K562 (cell line): ENCODE data around the gene FOS. TPM values are rescaled to one million over a fixed set of nuclear protein-coding genes. Genes with fewer than 3 reads are reported as not detected.

ENCODE experiments used
- ATAC-seq: fragments of 200-7000 bp; cut with Tn5 transposase; 3 replicates; pipeline ENCODE4 v1.9.1; 2020; ENCODE audit warnings: moderate library complexity
- BruUV-seq: library from RNA; stranded (reverse); fragments of 400-500 nt; replicated peaks from 2 replicates; lab custom pipeline; 2021; lab: Mats Ljungman, UMichigan
- CTCF ChIA-PET: fragments of 300-600 bp; formaldehyde crosslinking; extraction: SDS; loops from one replicate; lab custom pipeline; 2021; ENCODE audit warnings: low intra/inter-chr PET ratio; lab: Yijun Ruan, JAX
- POLR2A ChIA-PET: fragments of 300-600, 350-650 bp; sonication (Branson Sonifier 250); formaldehyde crosslinking; extraction: SDS; loops from one replicate; lab custom pipeline; 2021; ENCODE audit warnings: antibody characterized with exemption, inconsistent platforms; lab: Yijun Ruan, JAX
- DNase-seq, 4 experiments: peaks; one replicate each; pipeline versions ENCODE4 v3.0.0 to v3.0.0-alpha.2; 2011 to 2018; ENCODE audit warnings: low spot score in 3 of 4, mixed read lengths in 3 of 4; ENCODE audit errors: extremely low read depth in 1 of 4
- FAIRE-seq: peaks from 2 replicates; lab custom pipeline; 2011; peaks lifted over from hg19 to GRCh38; lab: Jason Lieb, UNC
- H2AFZ ChIP-seq: 2 replicates; pipeline ENCODE4 v1.6.0; 2011; ENCODE audit warnings: low read depth, low read length, control low read depth, inconsistent platforms
- H3K27ac ChIP-seq: fragments of 200-600 bp; 3 replicates; pipeline ENCODE4 v1.8.0; 2011; ENCODE audit warnings: low read depth, mild to moderate bottlenecking, control low read depth, inconsistent platforms, low read length, moderate library complexity, mixed read lengths; ENCODE audit errors: extremely low read depth
- H3K27me3 ChIP-seq, 2 experiments: fragments of 300-600 bp in 1 of 2; 2 replicates in 1 of 2; 3 replicates in 1 of 2; pipeline versions ENCODE4 v1.6.0 to v1.8.0; 2011; ENCODE audit warnings: inconsistent platforms in 2 of 2, low read length in 2 of 2, mild to moderate bottlenecking in 1 of 2, mixed read lengths in 1 of 2, moderate library complexity in 1 of 2; ENCODE audit not compliant: control insufficient read depth in 2 of 2, insufficient read depth in 2 of 2
- H3K36me3 ChIP-seq: fragments of 300-600 bp; 3 replicates; pipeline ENCODE4 v1.8.0; 2011; ENCODE audit warnings: mild to moderate bottlenecking, low read length, inconsistent platforms; ENCODE audit not compliant: control insufficient read depth, insufficient read depth
- H3K4me1 ChIP-seq, 2 experiments: fragments of 200-600 bp in 1 of 2; replicated peaks in 1 of 2; 2 replicates in 1 of 2; 3 replicates in 1 of 2; pipeline versions ENCODE4 v1.5.1 to v1.8.0; 2011; ENCODE audit warnings: inconsistent platforms in 2 of 2, low read length in 2 of 2, mild to moderate bottlenecking in 1 of 2, mixed read lengths in 1 of 2, moderate library complexity in 1 of 2; ENCODE audit not compliant: control insufficient read depth in 2 of 2, insufficient read depth in 2 of 2
- H3K4me2 ChIP-seq: 2 replicates; pipeline ENCODE4 v1.6.1; 2011; ENCODE audit warnings: low read length, control low read depth, inconsistent platforms, mixed read lengths; ENCODE audit not compliant: insufficient read depth
- H3K4me3 ChIP-seq: fragments of 200-600 bp; sonication (generic), shearing (Covaris generic); 2 replicates; pipeline ENCODE4 v1.5.1; 2016; ENCODE audit warnings: control low read depth, inconsistent platforms
- H3K79me2 ChIP-seq: fragments of 200-600 bp; 3 replicates; pipeline ENCODE4 v1.8.0; 2011; ENCODE audit warnings: low read length, inconsistent platforms; ENCODE audit not compliant: control insufficient read depth, insufficient read depth
- H3K9ac ChIP-seq, 2 experiments: 2 replicates each; pipeline versions ENCODE4 v1.6.0 to v1.6.1; 2011; ENCODE audit warnings: low read depth in 2 of 2, low read length in 2 of 2, control low read depth in 1 of 2, inconsistent platforms in 1 of 2, mild to moderate bottlenecking in 1 of 2, mixed read lengths in 1 of 2; ENCODE audit not compliant: insufficient read depth in 1 of 2
- H3K9me1 ChIP-seq: one replicate; pipeline ENCODE4 v1.6.0; 2011; ENCODE audit warnings: inconsistent platforms, mild to moderate bottlenecking, low read length, moderate library complexity; ENCODE audit not compliant: control insufficient read depth, insufficient read depth
- H3K9me3 ChIP-seq: replicated peaks from 2 replicates; pipeline ENCODE4 v1.5.1; 2011; ENCODE audit warnings: low read depth, low read length, inconsistent platforms; ENCODE audit not compliant: control insufficient read depth, insufficient read depth
- H4K20me1 ChIP-seq: replicated peaks from 2 replicates; pipeline ENCODE4 v1.6.1; 2011; ENCODE audit warnings: low read length, inconsistent platforms, mixed read lengths; ENCODE audit not compliant: control insufficient read depth, insufficient read depth
- CBFA2T2 ChIP-seq: fragments of 450-650 bp; conservative IDR thresholded peaks from 2 replicates; pipeline ENCODE4 v1.6.1; 2017; ENCODE audit warnings: mild to moderate bottlenecking
- CEBPB ChIP-seq: fragments of 450-650 bp; IDR thresholded peaks from 2 replicates; pipeline ENCODE4 v1.6.1; 2016; ENCODE audit warnings: missing genetic modification characterization, missing compliant biosample characterization
- CTCF ChIP-seq, 3 experiments: IDR thresholded peaks in 2 of 3; conservative IDR thresholded peaks in 1 of 3; 2 replicates each; pipeline ENCODE4 v1.5.1; 2011 to 2012; ENCODE audit warnings: low read length in 3 of 3, mild to moderate bottlenecking in 3 of 3, control low read depth in 2 of 3, improper control_type of control experiment in 1 of 3, inconsistent platforms in 1 of 3, low read depth in 1 of 3, mixed read lengths in 1 of 3, moderate library complexity in 1 of 3; ENCODE audit not compliant: insufficient read depth in 2 of 3
- CTCFL ChIP-seq: IDR thresholded peaks from 2 replicates; pipeline ENCODE4 v1.6.1; 2011; ENCODE audit warnings: borderline replicate concordance, low read depth, mild to moderate bottlenecking, moderate library complexity, low read length; ENCODE audit not compliant: insufficient read depth, poor library complexity, severe bottlenecking
- DACH1 ChIP-seq: fragments of 450-650 bp; IDR thresholded peaks from 2 replicates; pipeline ENCODE4 v1.6.1; 2018; ENCODE audit not compliant: partially characterized antibody
- EGR1 ChIP-seq: fragments of 450-650 bp; conservative IDR thresholded peaks from 2 replicates; pipeline ENCODE4 v1.6.1; 2017; ENCODE audit warnings: mild to moderate bottlenecking
- FOXJ2 ChIP-seq: fragments of 200-800 bp; sonication (Bioruptor generic); IDR thresholded peaks from 2 replicates; pipeline ENCODE4 v1.6.1; 2016; ENCODE audit warnings: missing genetic modification characterization, missing compliant biosample characterization
- HDAC3 ChIP-seq: fragments of 450-650 bp; IDR thresholded peaks from 2 replicates; pipeline ENCODE4 v1.6.1; 2018; ENCODE audit warnings: borderline replicate concordance, mild to moderate bottlenecking, moderate library complexity; ENCODE audit not compliant: partially characterized antibody
- HLTF ChIP-seq: fragments of 450-650 bp; IDR thresholded peaks from 2 replicates; pipeline ENCODE4 v1.6.1; 2016
- KDM2B ChIP-seq: fragments of 250-450 bp; sonication (Bioruptor Pico); IDR thresholded peaks from 2 replicates; pipeline ENCODE4 v1.8.0; 2021; ENCODE audit warnings: mild to moderate bottlenecking, moderate library complexity
- PHF8 ChIP-seq: fragments of 200-600 bp; sonication (generic); IDR thresholded peaks from 2 replicates; pipeline ENCODE4 v1.6.1; 2012; ENCODE audit warnings: mixed run types, mild to moderate bottlenecking, inconsistent platforms, low read length, moderate library complexity, borderline replicate concordance
- USF1 ChIP-seq: sonication (generic); formaldehyde crosslinking; IDR thresholded peaks from 2 replicates; pipeline ENCODE4 v1.9.0; 2022; ENCODE audit warnings: mild to moderate bottlenecking, missing genetic modification reagents
- ZNF395 ChIP-seq: fragments of 200-800 bp; sonication (Bioruptor generic); IDR thresholded peaks from 2 replicates; pipeline ENCODE4 v1.6.1; 2017; ENCODE audit warnings: missing genetic modification characterization, missing compliant biosample characterization
- ZNF507 ChIP-seq: conservative IDR thresholded peaks from 2 replicates; pipeline ENCODE4 v1.6.1; 2017; ENCODE audit warnings: missing genetic modification characterization, missing compliant biosample characterization
- WGBS: fragments of 100-300 bp; shearing (Covaris generic); methylation state at CpG from one replicate; pipeline ENCODE4 v1.1.6; 2016; ENCODE audit warnings: low coverage, mixed read lengths; ENCODE audit not compliant: insufficient coverage; ENCODE audit errors: missing lambda C conversion rate; 5-methylcytosine and 5-hydroxymethylcytosine counted together
- in situ Hi-C: fragments of 300-500 bp; cut with MboI; formaldehyde crosslinking; loops from 4 replicates; pipeline ENCODE4 v1.15.0; 2018; ENCODE audit warnings: inconsistent platforms, mixed read lengths
- intact Hi-C: fragments of 100-400 bp; cut with micrococcal nuclease; formaldehyde crosslinking; loops from 2 replicates; pipeline ENCODE4 v1.14.2; 2022
- polyA plus RNA-seq, 8 experiments: library from polyadenylated mRNA; depleted of rRNA in 4 of 8; stranded (reverse) in 5 of 8; unstranded in 3 of 8; fragments of >200 nt; fragmentation: Nextera tagmentation in 2 of 8; fragmentation: Illumina TruSeq in 1 of 8; extraction: Ambion mirVana in 2 of 8; extraction: Trizol in 1 of 8; gene quantifications; 2 replicates each; pipeline versions ENCODE4 v1.2.1 to v1.2.3, GENCODE V29; 2011 to 2014; ENCODE audit warnings: inconsistent platforms in 1 of 8, missing spikeins in 1 of 8
- total RNA-seq, 7 experiments: library from RNA; depleted of rRNA in 6 of 7; stranded (reverse); fragments of >200 nt in 6 of 7; fragmentation: Illumina TruSeq in 2 of 7; extraction: Trizol in 2 of 7; gene quantifications; 2 replicates each; pipeline versions ENCODE4 v1.2.1 to v1.2.3, GENCODE V29; 2011 to 2021; ENCODE audit warnings: low replicate concordance in 1 of 7

FOS gene
- total and polyA plus RNA-seq, 9 of the 15 experiments (the other 6 are each of a cell fraction or from before 2014, with no cell fraction given), result 0.54 to 13.8 (median 8.9) TPM

GRCh38 chr14:75283162-75283832 is 4.7 kb downstream of the FOS start:
- Histone ChIP-seq H3K9me3 (no peaks in the 10 kb centered on the region), H3K27ac (peak overlapping the region; percentile 76), H3K9me1 (no peaks in the 10 kb centered on the region), H3K4me1 (peaks cover 27 to 32% of the 10 kb centered on the region in 2 experiments), H3K36me3 (peaks cover 18% of the 10 kb centered on the region; the same call in 2 of the 3 replicates), H3K4me2 (peak overlapping the region; percentile 64), H3K9ac (peak overlapping the region in 1 of 2 experiments; percentile 58; a peak in 2 of 4 replicates), H2AFZ (peak overlapping the region; percentile 83), H3K27me3 (no peaks in the 10 kb centered on the region), H3K79me2 (peaks cover 5% of the 10 kb centered on the region; the same call in 1 of the 3 replicates), H3K4me3 (no peak overlapping the region), H4K20me1 (peaks cover 10% of the 10 kb centered on the region; the same call in 1 of the 2 replicates)
- peak in 3 of 4 experiments; percentile 15 to 36 (median 17) for DNase-seq
- in situ Hi-C loops (no loop called here), intact Hi-C loops (no loop called here)
- POLR2A ChIA-PET, result interaction anchor here (0.6 to 3.5 kb wide), 10 partner anchors 7 to 423 kb away, joined by 3 to 24 read pairs (median 3); partner anchors contain the start of genes ACYP1 and ZC2HC1C
- BruUV-seq, result TSS peak; percentile 43
- ATAC-seq, result peak; percentile 34
- CTCF ChIA-PET, result no interaction called here
- peak; percentile 69 for FAIRE-seq
- 22% methylated on average over 13 of the region's 13 CpGs for WGBS
- TF ChIP-seq EGR1 (0 out of 2 replicates have a peak, but pooled peaks have one; percentile 12), USF1 (CRISPR knock-in tag) (no peak), KDM2B (CRISPR knock-in tag) (no peak), ZNF395 (CRISPR knock-in tag) (0 out of 2 replicates have a peak, but pooled peaks have one; percentile 11), CBFA2T2 (no peak), CTCF (IDR thresholded peaks at IDR 0.05 in 2 of 3, conservative IDR thresholded peaks at IDR 0.05 in 1 of 3; ENCODE audit: insufficient read depth in 2 of 3, low read depth in 1 of 3, low read length in 3 of 3) (peak in 2 of 3 experiments; percentile 40 to 46; a peak in 3 of 6 replicates), FOXJ2 (tag) (0 out of 2 replicates have a peak, but pooled peaks have one; percentile 46), CTCFL (peak; percentile 11), DACH1 (no peak), HLTF (no peak), PHF8 (no peak), CEBPB (tag) (0 out of 2 replicates have a peak, but pooled peaks have one; percentile 4), ZNF507 (no peak), HDAC3 (no peak)
